Calu3 (cell line): Measurements from ENCODE around the gene FAM193A. TPM values are rescaled to one million over a fixed set of nuclear protein-coding genes. Genes with fewer than 3 reads are reported as not detected.
"Not testable (repeated sequence)": the region's sequence is repeated elsewhere in the genome, so short reads cannot be mapped to it uniquely, and the experiment has no call there.

Experiments
- BruUV-seq: library from RNA; stranded (reverse); fragments of 400-500 nt; replicated peaks from 2 replicates; lab custom pipeline; 2021; lab: Mats Ljungman, UMichigan
- CTCF ChIA-PET: fragments of 300-600 bp; sonication (Branson Sonifier 250); formaldehyde crosslinking; loops from one replicate; lab custom pipeline; 2022; ENCODE audit warnings: antibody characterized with exemption; lab: Charles Lee
- DNase-seq: peaks from one replicate; pipeline ENCODE4 v3.0.0; 2022
- H3K27ac Mint-ChIP-seq: one replicate; pipeline ENCODE4 v1.8.0; 2022; ENCODE audit warnings: mixed read lengths; ENCODE audit not compliant: unreplicated experiment
- H3K27me3 Mint-ChIP-seq: one replicate; pipeline ENCODE4 v1.8.0; 2022; ENCODE audit warnings: mixed read lengths; ENCODE audit not compliant: unreplicated experiment
- H3K36me3 Mint-ChIP-seq: one replicate; pipeline ENCODE4 v1.8.0; 2022; ENCODE audit warnings: mild to moderate bottlenecking, moderate library complexity, mixed read lengths; ENCODE audit not compliant: insufficient read depth, unreplicated experiment
- H3K4me1 Mint-ChIP-seq: one replicate; pipeline ENCODE4 v1.8.0; 2022; ENCODE audit warnings: mild to moderate bottlenecking, low read depth, mixed read lengths; ENCODE audit not compliant: unreplicated experiment
- H3K4me3 Mint-ChIP-seq: one replicate; pipeline ENCODE4 v1.8.0; 2022; ENCODE audit warnings: mild to moderate bottlenecking, low read depth, moderate library complexity, mixed read lengths; ENCODE audit not compliant: unreplicated experiment
- H3K9me3 Mint-ChIP-seq: one replicate; pipeline ENCODE4 v1.8.0; 2022; ENCODE audit warnings: low read depth, mixed read lengths; ENCODE audit not compliant: unreplicated experiment
- intact Hi-C: fragments of 100-400 bp; cut with micrococcal nuclease; formaldehyde crosslinking; loops from one replicate; pipeline ENCODE4 v1.10.0; 2022; ENCODE audit not compliant: unreplicated experiment
- total RNA-seq: library from RNA; stranded (reverse); gene quantifications from 2 replicates; pipeline ENCODE4 v1.2.3, GENCODE V29; 2022
- TF ChIP-seq, protein P1 (sequence below): fragments of 200-600 bp; IDR thresholded peaks from one replicate; pipeline ENCODE4 v1.8.0; 2022; ENCODE audit warnings: antibody characterized with exemption; ENCODE audit not compliant: unreplicated experiment

The FAM193A gene
- total RNA-seq, 1 experiment from 2014 or later: 20.0 TPM

DNA sequence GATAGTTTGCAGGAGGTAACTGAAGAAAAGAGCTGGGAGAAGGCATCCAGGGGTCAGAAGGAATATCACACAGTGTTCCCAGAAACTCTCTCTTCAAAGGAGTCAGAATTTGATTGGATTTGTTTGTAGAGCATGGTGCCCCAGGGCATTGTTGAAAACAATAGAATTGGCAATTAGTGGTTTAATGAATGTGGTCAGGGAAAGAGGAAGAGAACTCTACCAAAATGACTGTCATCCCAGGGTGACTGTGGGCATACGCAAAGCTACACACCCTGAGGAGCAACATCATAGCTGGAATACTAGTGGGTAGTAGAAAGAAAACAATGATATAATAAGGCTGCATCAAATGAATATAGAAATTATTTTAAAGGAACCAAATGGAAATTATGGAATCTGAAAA lies 198.2 kb downstream of the FAM193A start:
- Mint-ChIP-seq H3K4me1 (no peaks in the 10 kb centered on the region), H3K27ac (no peak overlapping the region), H3K9me3 (peaks cover 3% of the 10 kb centered on the region), H3K36me3 (peaks cover 25% of the 10 kb centered on the region), H3K4me3 (no peak overlapping the region), H3K27me3 (no peaks in the 10 kb centered on the region)
- DNase-seq: no peak
- TF ChIP-seq, protein P1, sequence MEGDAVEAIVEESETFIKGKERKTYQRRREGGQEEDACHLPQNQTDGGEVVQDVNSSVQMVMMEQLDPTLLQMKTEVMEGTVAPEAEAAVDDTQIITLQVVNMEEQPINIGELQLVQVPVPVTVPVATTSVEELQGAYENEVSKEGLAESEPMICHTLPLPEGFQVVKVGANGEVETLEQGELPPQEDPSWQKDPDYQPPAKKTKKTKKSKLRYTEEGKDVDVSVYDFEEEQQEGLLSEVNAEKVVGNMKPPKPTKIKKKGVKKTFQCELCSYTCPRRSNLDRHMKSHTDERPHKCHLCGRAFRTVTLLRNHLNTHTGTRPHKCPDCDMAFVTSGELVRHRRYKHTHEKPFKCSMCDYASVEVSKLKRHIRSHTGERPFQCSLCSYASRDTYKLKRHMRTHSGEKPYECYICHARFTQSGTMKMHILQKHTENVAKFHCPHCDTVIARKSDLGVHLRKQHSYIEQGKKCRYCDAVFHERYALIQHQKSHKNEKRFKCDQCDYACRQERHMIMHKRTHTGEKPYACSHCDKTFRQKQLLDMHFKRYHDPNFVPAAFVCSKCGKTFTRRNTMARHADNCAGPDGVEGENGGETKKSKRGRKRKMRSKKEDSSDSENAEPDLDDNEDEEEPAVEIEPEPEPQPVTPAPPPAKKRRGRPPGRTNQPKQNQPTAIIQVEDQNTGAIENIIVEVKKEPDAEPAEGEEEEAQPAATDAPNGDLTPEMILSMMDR: no peak
- CTCF ChIA-PET: no interaction called here
- no TSS peak for BruUV-seq
- intact Hi-C loops: no loop called here

DNA sequence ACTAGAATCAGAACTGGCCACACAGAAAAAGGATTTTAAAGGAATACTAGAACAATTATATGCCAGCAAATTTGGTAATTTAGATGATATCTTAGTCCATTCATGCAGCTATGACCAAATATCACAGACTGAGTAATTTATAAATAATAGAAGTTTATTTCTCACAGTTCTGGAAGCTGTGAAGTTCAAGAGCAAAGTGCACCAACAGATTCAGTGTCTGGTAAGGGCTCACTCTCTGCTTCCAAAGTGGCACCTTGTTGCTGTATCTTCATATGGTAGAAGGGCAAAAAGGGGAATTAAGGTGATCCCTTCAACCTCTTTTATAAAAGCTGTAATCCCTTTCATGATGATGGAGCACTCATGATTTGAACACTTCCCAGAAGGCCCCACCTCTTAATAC lies 199.4 kb downstream of the FAM193A start:
- intact Hi-C loops: no loop called here
- TF ChIP-seq, protein P1: no peak
- BruUV-seq: no TSS peak
- Mint-ChIP-seq H3K9me3 (peaks cover 3% of the 10 kb centered on the region), H3K27ac (no peak overlapping the region), H3K27me3 (no peaks in the 10 kb centered on the region), H3K36me3 (peaks cover 19% of the 10 kb centered on the region), H3K4me3 (no peak overlapping the region), H3K4me1 (no peaks in the 10 kb centered on the region)
- DNase-seq: no peak
- CTCF ChIA-PET: no interaction called here

- H3K27ac Mint-ChIP-seq, BruUV-seq, H3K9me3 Mint-ChIP-seq, H3K36me3 Mint-ChIP-seq, H3K4me1 Mint-ChIP-seq, H3K27me3 Mint-ChIP-seq, intact Hi-C loops, H3K4me3 Mint-ChIP-seq, CTCF ChIA-PET, DNase-seq: not testable (repeated sequence)
These were observed 201.8 kb downstream of the FAM193A start for GRCh38 chr4:2738296-2738695.

DNA sequence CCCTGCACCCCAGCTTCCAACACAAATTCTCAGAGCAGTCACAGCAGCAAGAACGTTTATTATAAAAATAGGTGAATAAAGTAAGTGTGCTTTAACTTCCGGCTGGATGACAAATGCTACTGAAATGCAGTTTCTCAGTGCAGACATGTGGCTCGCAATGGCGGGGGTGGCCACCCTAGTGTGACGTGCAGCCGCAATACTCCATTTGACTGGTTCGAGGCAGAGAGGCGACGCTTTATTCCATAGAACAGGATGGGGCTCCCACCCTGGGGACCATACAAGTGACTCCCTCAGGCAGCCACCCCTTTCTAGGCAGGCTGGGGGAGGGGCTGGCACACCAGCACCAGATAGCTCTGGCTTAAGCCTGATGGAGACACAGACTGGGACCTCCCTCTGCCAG lies 205.2 kb downstream of the FAM193A start:
- no peaks in the 10 kb centered on the region for H3K4me1 Mint-ChIP-seq
- H3K27ac Mint-ChIP-seq: no peak overlapping the region
- TF ChIP-seq, protein P1: no peak
- H3K4me3 Mint-ChIP-seq: no peak overlapping the region
- H3K36me3 Mint-ChIP-seq: peaks cover 6% of the 10 kb centered on the region
- peaks cover 3% of the 10 kb centered on the region for H3K9me3 Mint-ChIP-seq
- no peak for DNase-seq
- BruUV-seq: no TSS peak
- H3K27me3 Mint-ChIP-seq: no peaks in the 10 kb centered on the region
- intact Hi-C loops: no loop called here
- CTCF ChIA-PET: no interaction called here

DNA sequence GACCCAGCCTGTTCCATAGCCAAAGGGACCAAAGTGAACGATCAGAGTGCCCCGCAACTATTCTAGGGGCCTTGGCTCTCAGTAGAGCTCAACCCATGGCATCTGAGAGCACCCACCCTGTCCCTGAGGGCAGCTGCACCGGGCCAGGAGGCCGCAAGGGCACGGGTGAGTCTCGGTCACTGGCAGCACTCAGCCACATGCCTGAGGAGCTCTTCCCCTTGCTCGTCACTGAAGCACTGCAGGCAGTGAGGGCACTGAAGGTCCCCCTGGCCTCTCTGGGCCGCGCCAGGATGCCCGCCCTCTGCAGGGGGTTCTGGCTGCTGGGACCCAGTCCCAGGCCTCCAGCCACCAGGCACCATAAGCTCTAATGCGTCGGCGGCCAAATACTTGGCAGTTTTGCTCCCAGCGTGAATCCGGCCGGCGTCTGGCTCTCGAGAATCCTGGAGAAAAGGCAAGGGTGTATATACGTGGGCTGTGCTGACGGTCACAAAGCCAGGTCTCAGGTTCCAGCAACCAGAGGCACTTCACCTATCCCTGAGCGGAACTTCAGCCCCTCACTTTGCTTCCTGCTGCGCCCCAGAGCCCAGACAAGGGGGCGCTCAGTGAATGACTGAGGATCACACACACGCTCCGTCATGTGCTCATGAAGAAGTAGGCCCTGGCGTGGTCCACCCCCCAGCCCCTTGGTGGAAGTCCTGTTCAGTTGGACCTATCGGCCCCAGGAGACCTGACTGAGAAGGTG lies 205.8 kb downstream of the FAM193A start:
- H3K4me3 Mint-ChIP-seq: no peak overlapping the region
- CTCF ChIA-PET: no interaction called here
- peaks cover 6% of the 10 kb centered on the region for H3K36me3 Mint-ChIP-seq
- no peak overlapping the region for H3K27ac Mint-ChIP-seq
- DNase-seq: no peak
- H3K9me3 Mint-ChIP-seq: peaks cover 3% of the 10 kb centered on the region
- intact Hi-C loops: no loop called here
- H3K4me1 Mint-ChIP-seq: no peaks in the 10 kb centered on the region
- TF ChIP-seq, protein P1: no peak
- BruUV-seq: no TSS peak
- no peaks in the 10 kb centered on the region for H3K27me3 Mint-ChIP-seq
